GM12878 (cell line): ENCODE results near the gene SSR2. TPM values are rescaled to one million over a fixed set of nuclear protein-coding genes. Genes with fewer than 3 reads are reported as not detected.

Source experiments
- ATAC-seq: fragments of 200-7000 bp; cut with Tn5 transposase; 3 replicates; pipeline ENCODE4 v1.9.1; 2020; ENCODE audit warnings: mild to moderate bottlenecking, moderate library complexity
- BruUV-seq: library from RNA; stranded (reverse); fragments of 400-500 nt; replicated peaks from 2 replicates; lab custom pipeline; 2021; lab: Mats Ljungman, UMichigan
- CTCF ChIA-PET: fragments of 300-600 bp; sonication (Branson Sonifier 250); formaldehyde crosslinking; extraction: SDS; loops from one replicate; lab custom pipeline; 2021; ENCODE audit warnings: inconsistent platforms; lab: Yijun Ruan, JAX
- POLR2A ChIA-PET: fragments of 350-600 bp; formaldehyde crosslinking; extraction: SDS; loops from one replicate; lab custom pipeline; 2021; ENCODE audit warnings: inconsistent platforms; lab: Charles Lee
- RAD21 ChIA-PET: fragments of 300-600 bp; sonication (Branson Sonifier 250); formaldehyde crosslinking; loops from one replicate; lab custom pipeline; 2023; ENCODE audit warnings: antibody characterized with exemption; ENCODE audit not compliant: unreplicated experiment; lab: Charles Lee
- SMC1A ChIA-PET: fragments of 300-600 bp; sonication (Branson Sonifier 250); formaldehyde crosslinking; loops from one replicate; lab custom pipeline; 2023; ENCODE audit not compliant: unreplicated experiment, uncharacterized antibody; lab: Charles Lee
- DNase-seq: peaks from one replicate; pipeline ENCODE4 v3.0.0-alpha.2; 2011; ENCODE audit warnings: low read depth, low spot score
- FAIRE-seq: peaks from 3 replicates; lab custom pipeline; 2011; peaks lifted over from hg19 to GRCh38; lab: Jason Lieb, UNC
- H2AFZ ChIP-seq: 2 replicates; pipeline ENCODE4 v1.6.0; 2011; ENCODE audit warnings: low read depth, low read length, control low read depth; ENCODE audit not compliant: control insufficient read depth
- H3K27ac ChIP-seq: 2 replicates; pipeline ENCODE4 v1.5.1; 2011; ENCODE audit warnings: control low read depth; ENCODE audit not compliant: control insufficient read depth, insufficient read depth
- H3K27me3 ChIP-seq, 2 experiments: replicated peaks in 1 of 2; 2 replicates each; pipeline versions ENCODE4 v1.6.0 to v1.6.1; 2011; ENCODE audit warnings: low read length in 1 of 2; ENCODE audit not compliant: control insufficient read depth in 2 of 2, insufficient read depth in 2 of 2
- H3K36me3 ChIP-seq, 2 experiments: 2 replicates each; pipeline ENCODE4 v1.5.1; 2011; ENCODE audit warnings: low read length in 1 of 2; ENCODE audit not compliant: control insufficient read depth in 2 of 2, insufficient read depth in 2 of 2
- H3K4me1 ChIP-seq: 2 replicates; pipeline ENCODE4 v1.6.1; 2011; ENCODE audit warnings: mild to moderate bottlenecking, low read length, moderate library complexity, mixed read lengths; ENCODE audit not compliant: control insufficient read depth, insufficient read depth
- H3K4me2 ChIP-seq: 2 replicates; pipeline ENCODE4 v1.6.0; 2011; ENCODE audit warnings: control low read depth; ENCODE audit not compliant: control insufficient read depth, insufficient read depth
- H3K4me3 ChIP-seq: fragments of 200-600 bp; sonication (generic); 2 replicates; pipeline ENCODE4 v1.5.1; 2016
- H3K79me2 ChIP-seq: 2 replicates; pipeline ENCODE4 v1.6.0; 2011; ENCODE audit warnings: low read length; ENCODE audit not compliant: control insufficient read depth, insufficient read depth
- H3K9ac ChIP-seq: 2 replicates; pipeline ENCODE4 v1.8.0; 2011; ENCODE audit warnings: low read length, control low read depth, mixed read lengths; ENCODE audit not compliant: control insufficient read depth, insufficient read depth
- H3K9me3 ChIP-seq: replicated peaks from 3 replicates; pipeline ENCODE4 v1.5.1; 2011; ENCODE audit warnings: mild to moderate bottlenecking, low read length; ENCODE audit not compliant: control insufficient read depth, insufficient read depth
- H4K20me1 ChIP-seq: 2 replicates; pipeline ENCODE4 v1.6.0; 2011; ENCODE audit not compliant: control insufficient read depth, insufficient read depth
- CREB1 ChIP-seq: IDR thresholded peaks from 2 replicates; pipeline ENCODE4 v1.6.1; 2012; ENCODE audit warnings: low read depth, mild to moderate bottlenecking, inconsistent platforms
- FOXK2 ChIP-seq: fragments of 450-650 bp; IDR thresholded peaks from 2 replicates; pipeline ENCODE4 v1.6.1; 2017; ENCODE audit warnings: mild to moderate bottlenecking, moderate library complexity
- HDGF ChIP-seq: fragments of 450-650 bp; IDR thresholded peaks from 2 replicates; pipeline ENCODE4 v1.6.1; 2016; ENCODE audit warnings: antibody characterized with exemption
- PAX5 ChIP-seq: IDR thresholded peaks from 2 replicates; pipeline ENCODE4 v1.6.1; 2011; ENCODE audit warnings: low read depth, low read length, borderline replicate concordance
- RB1 ChIP-seq: fragments of 450-650 bp; formaldehyde crosslinking; IDR thresholded peaks from 2 replicates; pipeline ENCODE4 v1.6.1; 2017; ENCODE audit warnings: mild to moderate bottlenecking, borderline replicate concordance
- TAF1 ChIP-seq: IDR thresholded peaks from 2 replicates; pipeline ENCODE4 v1.6.1; 2011; ENCODE audit warnings: mild to moderate bottlenecking, low read depth, low read length, borderline replicate concordance
- WRNIP1 ChIP-seq: IDR thresholded peaks from 2 replicates; pipeline ENCODE4 v1.6.1; 2011; ENCODE audit warnings: low read depth, low read length, improper control_type of control experiment, borderline replicate concordance
- ZNF207 ChIP-seq: fragments of 450-650 bp; IDR thresholded peaks from 2 replicates; pipeline ENCODE4 v1.6.1; 2014; ENCODE audit warnings: antibody characterized with exemption, mild to moderate bottlenecking, borderline replicate concordance
- ZNF622 ChIP-seq: fragments of 450-650 bp; IDR thresholded peaks from 2 replicates; pipeline ENCODE4 v1.6.1; 2017; ENCODE audit warnings: mild to moderate bottlenecking, inconsistent platforms
- WGBS: methylation state at CpG from one replicate; pipeline ENCODE4 v1.1.6; 2016; ENCODE audit warnings: low lambda C conversion rate; ENCODE audit not compliant: insufficient replicate concordance, insufficient coverage; ENCODE audit errors: missing lambda C conversion rate; 5-methylcytosine and 5-hydroxymethylcytosine counted together
- in situ Hi-C: fragments of 300-500 bp; cut with MboI; formaldehyde crosslinking; loops from 9 replicates; pipeline ENCODE4 v1.14.3; 2018; ENCODE audit warnings: mixed read lengths
- intact Hi-C: fragments of 100-400 bp; cut with micrococcal nuclease; formaldehyde crosslinking; loops from one replicate; pipeline ENCODE4 v1.14.2; 2022; ENCODE audit not compliant: unreplicated experiment
- polyA plus RNA-seq, 11 experiments: library from polyadenylated mRNA; depleted of rRNA in 4 of 11; unstranded in 6 of 11; stranded (reverse) in 5 of 11; fragments of >200 nt; fragmentation: Nextera tagmentation in 4 of 11; fragmentation: Illumina TruSeq in 1 of 11; extraction: Ambion mirVana in 4 of 11; extraction: Trizol in 1 of 11; gene quantifications; 1 replicate in 1 of 11; 2 replicates in 10 of 11; pipeline versions ENCODE4 v1.2.1 to v1.2.3, GENCODE V29; 2011 to 2016; ENCODE audit warnings: inconsistent platforms in 2 of 11, missing spikeins in 2 of 11, low read depth in 1 of 11
- total RNA-seq, 4 experiments: library from RNA; depleted of rRNA in 3 of 4; stranded (reverse); fragments of >200 nt in 3 of 4; fragmentation: Illumina TruSeq in 1 of 4; extraction: Trizol in 1 of 4; gene quantifications; 2 replicates each; pipeline versions ENCODE4 v1.2.1 to v1.2.3, GENCODE V29; 2013 to 2021
- TF ChIP-seq, protein P1 (sequence below): fragments of 450-650 bp; formaldehyde crosslinking; IDR thresholded peaks from 2 replicates; pipeline ENCODE4 v1.4.0; 2022; ENCODE audit warnings: mild to moderate bottlenecking, moderate library complexity
- TF ChIP-seq, protein P2 (sequence below): fragments of 150-350 bp; IDR thresholded peaks from 2 replicates; pipeline ENCODE4 v1.6.1; 2016; ENCODE audit warnings: low read depth, low read length
- TF ChIP-seq, protein P3 (sequence below): IDR thresholded peaks from 2 replicates; pipeline ENCODE4 v1.6.1; 2011; ENCODE audit warnings: low read depth, low read length, improper control_type of control experiment, borderline replicate concordance
- TF ChIP-seq, protein P4 (sequence below): fragments of 450-650 bp; IDR thresholded peaks from 2 replicates; pipeline ENCODE4 v1.6.1; 2018; ENCODE audit warnings: borderline replicate concordance, mild to moderate bottlenecking; ENCODE audit not compliant: partially characterized antibody

The SSR2 gene
- total and polyA plus RNA-seq, 10 of the 15 experiments (the other 5 are each of a cell fraction or from before 2014, with no cell fraction given) = 207 to 553 (median 315) TPM

DNA sequence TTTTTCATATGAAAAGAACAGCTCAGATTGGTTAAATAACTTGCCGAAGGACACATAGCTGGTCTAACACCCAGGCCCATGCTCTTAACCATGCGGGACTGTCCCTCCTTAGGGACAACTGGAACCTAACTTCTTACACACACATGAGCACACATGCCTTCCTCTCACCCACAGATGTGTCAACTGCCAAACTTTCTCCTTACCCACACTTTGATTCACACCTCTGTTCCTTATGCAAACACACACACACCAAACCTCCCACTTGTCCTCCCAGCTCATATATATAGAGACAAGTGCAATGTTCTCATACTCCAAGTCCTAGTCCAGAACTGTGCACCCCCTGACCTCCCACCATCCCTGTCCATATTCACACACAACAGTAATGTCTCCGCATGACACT lies 44.5 kb upstream of the SSR2 start:
- Histone ChIP-seq H3K9ac (no peak overlapping the region), H3K4me3 (no peak overlapping the region), H4K20me1 (no peaks in the 10 kb centered on the region), H3K4me1 (no peaks in the 10 kb centered on the region), H2AFZ (no peak overlapping the region), H3K27ac (no peak overlapping the region), H3K79me2 (no peaks in the 10 kb centered on the region), H3K9me3 (no peaks in the 10 kb centered on the region), H3K36me3 (no peaks in the 10 kb centered on the region), H3K4me2 (no peak overlapping the region), H3K27me3 (no peaks in the 10 kb centered on the region)
- BruUV-seq = no TSS peak
- 67% methylated on average over 3 of the region's 3 CpGs for WGBS
- FAIRE-seq = no peak
- ChIA-PET RAD21 (interaction anchor here (0.7 to 5.1 kb wide), 15 partner anchors 13 to 131 kb away, joined by 3 to 68 read pairs (median 6); partner anchors contain the start of genes ARHGEF2 and KHDC4), CTCF (interaction anchor here (0.6 to 6.4 kb wide), 28 partner anchors 9 to 771 kb away, joined by 3 to 102 read pairs (median 8); partner anchors contain the start of genes GON4L, KHDC4, SSR2 and SYT11), POLR2A (interaction anchor here (0.8 to 2.2 kb wide), 9 partner anchors 14 to 131 kb away, joined by 3 to 8 read pairs (median 4); partner anchors contain the start of gene KHDC4), SMC1A (interaction anchor here (0.6 to 5.4 kb wide), 23 partner anchors 8 to 231 kb away, joined by 3 to 69 read pairs (median 4); partner anchors contain the start of genes KHDC4, RXFP4 and SSR2)
- DNase-seq = no peak
- in situ Hi-C loops = loop anchor here (5.0 kb wide), 1 partner anchor 133 kb away; the partner anchor contains the start of gene KHDC4
- ATAC-seq = peak; percentile 47
- intact Hi-C loops = no loop called here
- TF ChIP-seq CREB1 = no peak
- peak; percentile 78 for TF ChIP-seq HDGF
- no peak for TF ChIP-seq PAX5
- TF ChIP-seq FOXK2 = no peak
- TF ChIP-seq ZNF207 = no peak
- no peak for TF ChIP-seq TAF1
- TF ChIP-seq, protein P1, sequence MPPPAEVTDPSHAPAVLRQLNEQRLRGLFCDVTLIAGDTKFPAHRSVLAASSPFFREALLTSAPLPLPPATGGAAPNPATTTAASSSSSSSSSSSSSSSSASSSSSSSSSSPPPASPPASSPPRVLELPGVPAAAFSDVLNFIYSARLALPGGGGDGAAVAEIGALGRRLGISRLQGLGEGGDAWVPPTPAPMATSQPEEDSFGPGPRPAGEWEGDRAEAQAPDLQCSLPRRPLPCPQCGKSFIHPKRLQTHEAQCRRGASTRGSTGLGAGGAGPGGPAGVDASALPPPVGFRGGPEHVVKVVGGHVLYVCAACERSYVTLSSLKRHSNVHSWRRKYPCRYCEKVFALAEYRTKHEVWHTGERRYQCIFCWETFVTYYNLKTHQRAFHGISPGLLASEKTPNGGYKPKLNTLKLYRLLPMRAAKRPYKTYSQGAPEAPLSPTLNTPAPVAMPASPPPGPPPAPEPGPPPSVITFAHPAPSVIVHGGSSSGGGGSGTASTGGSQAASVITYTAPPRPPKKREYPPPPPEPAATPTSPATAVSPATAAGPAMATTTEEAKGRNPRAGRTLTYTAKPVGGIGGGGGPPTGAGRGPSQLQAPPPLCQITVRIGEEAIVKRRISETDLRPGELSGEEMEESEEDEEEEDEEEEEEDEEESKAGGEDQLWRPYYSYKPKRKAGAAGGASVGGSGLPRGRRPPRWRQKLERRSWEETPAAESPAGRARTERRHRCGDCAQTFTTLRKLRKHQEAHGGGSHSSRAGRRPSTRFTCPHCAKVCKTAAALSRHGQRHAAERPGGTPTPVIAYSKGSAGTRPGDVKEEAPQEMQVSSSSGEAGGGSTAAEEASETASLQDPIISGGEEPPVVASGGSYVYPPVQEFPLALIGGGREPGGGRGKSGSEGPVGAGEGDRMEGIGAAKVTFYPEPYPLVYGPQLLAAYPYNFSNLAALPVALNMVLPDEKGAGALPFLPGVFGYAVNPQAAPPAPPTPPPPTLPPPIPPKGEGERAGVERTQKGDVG (CRISPR knock-in tag) = no peak
- TF ChIP-seq, protein P2, sequence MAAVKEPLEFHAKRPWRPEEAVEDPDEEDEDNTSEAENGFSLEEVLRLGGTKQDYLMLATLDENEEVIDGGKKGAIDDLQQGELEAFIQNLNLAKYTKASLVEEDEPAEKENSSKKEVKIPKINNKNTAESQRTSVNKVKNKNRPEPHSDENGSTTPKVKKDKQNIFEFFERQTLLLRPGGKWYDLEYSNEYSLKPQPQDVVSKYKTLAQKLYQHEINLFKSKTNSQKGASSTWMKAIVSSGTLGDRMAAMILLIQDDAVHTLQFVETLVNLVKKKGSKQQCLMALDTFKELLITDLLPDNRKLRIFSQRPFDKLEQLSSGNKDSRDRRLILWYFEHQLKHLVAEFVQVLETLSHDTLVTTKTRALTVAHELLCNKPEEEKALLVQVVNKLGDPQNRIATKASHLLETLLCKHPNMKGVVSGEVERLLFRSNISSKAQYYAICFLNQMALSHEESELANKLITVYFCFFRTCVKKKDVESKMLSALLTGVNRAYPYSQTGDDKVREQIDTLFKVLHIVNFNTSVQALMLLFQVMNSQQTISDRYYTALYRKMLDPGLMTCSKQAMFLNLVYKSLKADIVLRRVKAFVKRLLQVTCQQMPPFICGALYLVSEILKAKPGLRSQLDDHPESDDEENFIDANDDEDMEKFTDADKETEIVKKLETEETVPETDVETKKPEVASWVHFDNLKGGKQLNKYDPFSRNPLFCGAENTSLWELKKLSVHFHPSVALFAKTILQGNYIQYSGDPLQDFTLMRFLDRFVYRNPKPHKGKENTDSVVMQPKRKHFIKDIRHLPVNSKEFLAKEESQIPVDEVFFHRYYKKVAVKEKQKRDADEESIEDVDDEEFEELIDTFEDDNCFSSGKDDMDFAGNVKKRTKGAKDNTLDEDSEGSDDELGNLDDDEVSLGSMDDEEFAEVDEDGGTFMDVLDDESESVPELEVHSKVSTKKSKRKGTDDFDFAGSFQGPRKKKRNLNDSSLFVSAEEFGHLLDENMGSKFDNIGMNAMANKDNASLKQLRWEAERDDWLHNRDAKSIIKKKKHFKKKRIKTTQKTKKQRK = no peak
- no peak for TF ChIP-seq WRNIP1
- no peak for TF ChIP-seq ZNF622
- TF ChIP-seq, protein P3, sequence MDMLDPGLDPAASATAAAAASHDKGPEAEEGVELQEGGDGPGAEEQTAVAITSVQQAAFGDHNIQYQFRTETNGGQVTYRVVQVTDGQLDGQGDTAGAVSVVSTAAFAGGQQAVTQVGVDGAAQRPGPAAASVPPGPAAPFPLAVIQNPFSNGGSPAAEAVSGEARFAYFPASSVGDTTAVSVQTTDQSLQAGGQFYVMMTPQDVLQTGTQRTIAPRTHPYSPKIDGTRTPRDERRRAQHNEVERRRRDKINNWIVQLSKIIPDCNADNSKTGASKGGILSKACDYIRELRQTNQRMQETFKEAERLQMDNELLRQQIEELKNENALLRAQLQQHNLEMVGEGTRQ = no peak
- no peak for TF ChIP-seq RB1
- TF ChIP-seq, protein P4, sequence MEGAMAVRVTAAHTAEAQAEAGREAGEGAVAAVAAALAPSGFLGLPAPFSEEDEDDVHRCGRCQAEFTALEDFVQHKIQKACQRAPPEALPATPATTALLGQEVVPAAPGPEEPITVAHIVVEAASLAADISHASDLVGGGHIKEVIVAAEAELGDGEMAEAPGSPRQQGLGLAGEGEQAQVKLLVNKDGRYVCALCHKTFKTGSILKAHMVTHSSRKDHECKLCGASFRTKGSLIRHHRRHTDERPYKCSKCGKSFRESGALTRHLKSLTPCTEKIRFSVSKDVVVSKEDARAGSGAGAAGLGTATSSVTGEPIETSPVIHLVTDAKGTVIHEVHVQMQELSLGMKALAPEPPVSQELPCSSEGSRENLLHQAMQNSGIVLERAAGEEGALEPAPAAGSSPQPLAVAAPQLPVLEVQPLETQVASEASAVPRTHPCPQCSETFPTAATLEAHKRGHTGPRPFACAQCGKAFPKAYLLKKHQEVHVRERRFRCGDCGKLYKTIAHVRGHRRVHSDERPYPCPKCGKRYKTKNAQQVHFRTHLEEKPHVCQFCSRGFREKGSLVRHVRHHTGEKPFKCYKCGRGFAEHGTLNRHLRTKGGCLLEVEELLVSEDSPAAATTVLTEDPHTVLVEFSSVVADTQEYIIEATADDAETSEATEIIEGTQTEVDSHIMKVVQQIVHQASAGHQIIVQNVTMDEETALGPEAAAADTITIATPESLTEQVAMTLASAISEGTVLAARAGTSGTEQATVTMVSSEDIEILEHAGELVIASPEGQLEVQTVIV = no peak
